Esophagus (tissue), 2 donors: ENCODE data around the gene TMEM126A. TPM values are rescaled to one million over a fixed set of nuclear protein-coding genes. Genes with fewer than 3 reads are reported as not detected.

Experiments used
- H3K27ac ChIP-seq, 2 donors: one replicate each; pipeline ENCODE4 v1.5.1; 2013; ENCODE audit warnings: low read depth in 2 of 2, mild to moderate bottlenecking in 2 of 2, inconsistent platforms in 1 of 2, low read length in 1 of 2, moderate library complexity in 1 of 2
- H3K27me3 ChIP-seq, 2 donors: one replicate each; pipeline ENCODE4 v1.6.1; 2013; ENCODE audit warnings: low read length in 2 of 2, control low read depth in 1 of 2, mild to moderate bottlenecking in 1 of 2; ENCODE audit not compliant: insufficient read depth in 2 of 2, control insufficient read depth in 1 of 2
- H3K36me3 ChIP-seq, 2 donors: one replicate each; pipeline ENCODE4 v1.6.1; 2013; ENCODE audit warnings: low read length in 1 of 2; ENCODE audit not compliant: control insufficient read depth in 2 of 2, insufficient read depth in 2 of 2
- H3K4me1 ChIP-seq, 2 donors: one replicate each; pipeline ENCODE4 v1.6.1; 2013; ENCODE audit warnings: low read length in 1 of 2; ENCODE audit not compliant: control insufficient read depth in 2 of 2, insufficient read depth in 2 of 2
- H3K4me3 ChIP-seq, 2 donors: one replicate each; pipeline ENCODE4 v1.5.1; 2013; ENCODE audit warnings: low read length in 2 of 2, mild to moderate bottlenecking in 2 of 2, low read depth in 1 of 2, moderate library complexity in 1 of 2
- H3K9me3 ChIP-seq, 2 donors: one replicate each; pipeline ENCODE4 v1.6.1; 2013; ENCODE audit warnings: mild to moderate bottlenecking in 2 of 2, low read depth in 1 of 2, low read length in 1 of 2, moderate library complexity in 1 of 2; ENCODE audit not compliant: control insufficient read depth in 2 of 2, insufficient read depth in 1 of 2
- WGBS, 2 donors: extraction: QIAGEN DNeasy Blood & Tissue Kit; methylation state at CpG; one replicate each; pipeline ENCODE4 v1.1.7; 2013; 5-methylcytosine and 5-hydroxymethylcytosine counted together
- polyA plus RNA-seq, 2 donors: library from polyadenylated mRNA; stranded (reverse); fragments of 200-250 nt; gene quantifications; one replicate each; pipeline ENCODE4 v1.2.3, GENCODE V29; 2013
- donor health status: healthy with polysubstance abuse.
- donor health status: Bipolar disorder and iron deficiency.

TMEM126A gene
- polyA plus RNA-seq, 2 donors = 33.3 to 45.6 TPM

DNA sequence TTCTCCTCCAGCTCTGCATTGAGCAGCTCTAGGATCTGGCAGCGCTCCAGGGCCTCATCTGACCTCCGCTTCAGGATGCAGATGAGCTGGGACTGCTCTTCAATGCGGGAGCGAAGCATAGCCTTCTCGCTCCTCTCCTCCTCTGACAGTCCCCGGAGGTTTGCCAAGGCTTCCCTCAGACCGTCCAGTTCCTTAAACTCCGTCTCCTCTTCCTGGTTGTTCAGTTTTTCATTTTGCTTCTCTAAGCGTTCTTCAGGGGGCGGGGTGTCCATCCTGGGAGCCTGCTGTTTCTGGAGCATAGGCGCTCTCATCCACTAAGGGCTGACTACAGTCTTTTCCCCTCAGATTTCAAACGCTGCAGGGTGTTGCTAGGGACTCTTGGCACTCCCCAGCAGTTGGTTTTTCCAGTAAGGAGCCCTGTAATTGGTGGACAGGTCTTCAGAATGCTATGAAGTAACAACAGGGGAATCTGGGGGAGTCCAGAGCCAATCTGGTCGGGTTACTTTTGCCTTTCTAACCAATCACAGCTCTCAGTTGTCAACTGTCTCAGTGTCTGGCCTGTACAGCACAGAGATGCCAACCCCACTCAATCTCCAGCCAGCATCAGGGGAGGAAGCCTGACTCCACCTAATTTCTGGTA is 38.2 kb downstream of the TMEM126A start, which contains the start of gene CCDC89:
Gene CCDC89, minus strand, starts transcription at position 376 of the 640 bp plus-strand sequence. Its CDS starts 65 bp downstream, at position 311.
- Histone ChIP-seq H3K4me1 (peaks cover 0 to 2% of the 10 kb centered on the region in 2 donors), H3K36me3 (no peaks in the 10 kb centered on the region), H3K27ac (peak within 1 kb of the TSS; percentile 42 to 63), H3K27me3 (no peaks in the 10 kb centered on the region), H3K9me3 (no peaks in the 10 kb centered on the region), H3K4me3 (peak within 1 kb of the TSS in 1 of 2 donors; percentile 12)
- WGBS, 2 donors = 59% methylated on average over 13 of the region's 13 CpGs

- Histone ChIP-seq H3K36me3 (no peaks in the 10 kb centered on the region), H3K4me3 (no peak overlapping the region), H3K4me1 (no peaks in the 10 kb centered on the region), H3K9me3 (no peaks in the 10 kb centered on the region), H3K27me3 (no peaks in the 10 kb centered on the region), H3K27ac (no peak overlapping the region)
- WGBS, 2 donors = 93 to 98% methylated on average over 1 of the region's 1 CpG
These were observed 46.7 kb downstream of the TMEM126A start for GRCh38 chr11:85694385-85694980.

GRCh38 chr11:85695546-85695945 is 47.8 kb downstream of the TMEM126A start:
- no peaks in the 10 kb centered on the region for H3K27me3 ChIP-seq

DNA sequence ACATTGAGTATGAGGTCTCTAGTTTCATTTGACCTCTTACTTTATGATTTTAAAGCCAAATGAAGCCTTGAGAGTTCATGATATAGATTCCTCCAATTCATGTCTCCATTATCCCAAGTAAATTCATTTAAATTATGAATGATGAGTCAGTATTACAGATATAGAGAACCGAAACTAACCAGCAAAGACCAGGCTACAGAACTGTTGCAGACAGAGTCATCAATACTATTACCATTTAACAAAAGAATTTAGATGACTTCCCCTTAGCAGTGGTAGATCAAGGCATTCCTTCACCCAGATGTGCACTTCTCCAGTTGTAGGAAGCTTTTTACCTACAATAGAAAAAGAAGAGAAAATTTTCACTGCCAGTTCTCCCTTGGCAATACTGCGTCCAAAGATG is 50.0 kb downstream of the TMEM126A start:
- Histone ChIP-seq H3K4me3 (no peak overlapping the region), H3K36me3 (no peaks in the 10 kb centered on the region), H3K27ac (no peak overlapping the region), H3K4me1 (no peaks in the 10 kb centered on the region), H3K9me3 (no peaks in the 10 kb centered on the region), H3K27me3 (no peaks in the 10 kb centered on the region)
- WGBS, 2 donors = 88 to 91% methylated on average over 2 of the region's 2 CpGs

More at GRCh38 chr11:85695546-85695945, 47.8 kb downstream of the TMEM126A start:
- no peak overlapping the region for H3K4me3 ChIP-seq
- no peaks in the 10 kb centered on the region for H3K9me3 ChIP-seq
- no peak overlapping the region for H3K27ac ChIP-seq
- H3K36me3 ChIP-seq = no peaks in the 10 kb centered on the region
- no peaks in the 10 kb centered on the region for H3K4me1 ChIP-seq

DNA sequence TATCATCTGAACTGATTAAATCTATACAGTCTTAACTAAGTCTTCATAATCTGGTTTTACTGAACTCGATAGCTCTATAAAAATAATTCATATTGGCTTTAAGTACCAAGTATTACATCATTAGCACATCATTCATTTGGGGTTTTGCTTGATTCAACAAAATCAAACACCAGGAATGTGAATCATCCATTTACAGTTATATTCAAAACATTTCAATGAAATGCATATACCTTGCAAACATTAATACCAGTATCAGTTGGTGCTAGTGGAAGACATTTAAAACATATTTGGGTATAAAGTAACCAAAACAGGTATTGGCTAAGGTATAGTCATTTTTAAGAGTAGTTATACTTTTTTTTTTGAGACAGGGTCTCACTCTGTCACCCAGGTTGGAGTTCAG is 50.4 kb downstream of the TMEM126A start:
- Histone ChIP-seq H3K4me3 (no peak overlapping the region), H3K4me1 (no peaks in the 10 kb centered on the region)
- 55 to 75% methylated on average over 1 of the region's 1 CpG for WGBS, 2 donors

DNA sequence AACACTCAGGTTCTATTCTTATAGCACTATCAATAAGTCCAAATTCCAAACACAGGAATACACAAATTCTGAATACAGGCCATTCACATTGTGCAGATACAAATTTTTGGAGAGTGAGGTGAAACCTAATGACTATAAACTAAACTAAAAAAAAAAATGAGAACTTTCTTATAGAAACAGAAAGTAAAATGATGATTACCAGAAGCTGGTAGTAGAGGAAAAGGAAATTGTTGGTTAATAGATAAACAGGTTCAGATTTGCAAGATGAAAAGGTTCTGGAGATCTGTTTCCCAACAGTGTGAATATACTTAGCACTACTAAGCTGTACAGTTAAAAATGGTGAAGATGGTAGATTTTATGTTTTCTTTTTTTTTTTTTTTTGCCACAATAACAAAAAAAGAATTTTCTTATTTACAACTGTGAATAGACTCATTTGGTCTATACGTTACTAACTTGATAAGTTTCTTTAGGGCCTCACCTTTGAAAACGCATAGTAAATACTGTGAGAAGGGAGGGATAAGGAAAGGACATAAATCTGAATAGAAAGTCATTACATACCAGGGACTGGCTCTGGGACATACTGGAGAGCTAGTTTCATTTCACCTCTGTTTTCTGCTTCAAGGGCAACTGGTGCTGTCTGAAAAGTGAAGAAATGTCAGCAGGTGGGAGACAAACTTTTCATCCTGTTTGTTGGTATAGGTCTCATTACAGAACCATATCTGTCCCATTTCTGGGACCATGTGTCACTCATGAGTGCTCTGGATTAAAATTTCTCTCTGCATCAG is 52.4 kb downstream of the TMEM126A start:
- Histone ChIP-seq H3K4me1 (no peaks in the 10 kb centered on the region), H3K36me3 (no peaks in the 10 kb centered on the region), H3K4me3 (no peak overlapping the region), H3K9me3 (no peaks in the 10 kb centered on the region), H3K27ac (no peak overlapping the region), H3K27me3 (no peaks in the 10 kb centered on the region)
- 59 to 74% methylated on average over 2 of the region's 2 CpGs for WGBS, 2 donors

More for the DNA sequence above, 50.4 kb downstream of the TMEM126A start:
- H3K9me3 ChIP-seq = no peaks in the 10 kb centered on the region
- H3K27ac ChIP-seq = no peak overlapping the region
- no peaks in the 10 kb centered on the region for H3K36me3 ChIP-seq
- H3K27me3 ChIP-seq = no peaks in the 10 kb centered on the region

GRCh38 chr11:85704967-85705366 is 57.2 kb downstream of the TMEM126A start:
- Histone ChIP-seq H3K27ac (no peak overlapping the region), H3K36me3 (no peaks in the 10 kb centered on the region), H3K9me3 (no peaks in the 10 kb centered on the region), H3K4me1 (no peaks in the 10 kb centered on the region), H3K27me3 (no peaks in the 10 kb centered on the region), H3K4me3 (no peak overlapping the region)
- 97% methylated on average over 3 of the region's 3 CpGs for WGBS, 2 donors

DNA sequence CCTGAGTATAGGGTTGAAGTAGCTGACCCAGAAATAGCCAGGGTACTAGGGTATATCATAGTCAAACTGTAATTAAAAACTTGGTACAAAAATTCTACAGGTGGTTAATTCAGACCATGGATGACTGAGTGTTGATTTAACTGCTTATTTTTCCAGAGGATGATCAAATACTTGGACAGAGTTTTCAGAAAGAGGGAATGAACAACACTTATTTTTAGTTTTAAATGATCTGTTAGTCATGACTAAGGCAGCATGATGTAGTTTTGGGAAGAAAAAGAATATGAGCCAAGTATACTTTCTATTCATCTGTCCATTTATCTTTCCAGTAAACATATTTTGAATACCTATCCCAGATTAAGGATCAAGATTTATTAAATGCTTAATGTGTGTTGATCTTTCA is 58.0 kb downstream of the TMEM126A start:
- no peaks in the 10 kb centered on the region for H3K36me3 ChIP-seq
- no peaks in the 10 kb centered on the region for H3K4me1 ChIP-seq
- no peak overlapping the region for H3K4me3 ChIP-seq
- H3K9me3 ChIP-seq = no peaks in the 10 kb centered on the region
- no peak overlapping the region for H3K27ac ChIP-seq
- H3K27me3 ChIP-seq = no peaks in the 10 kb centered on the region
